A673 (cell line): ENCODE measurements around the gene CEP89.

ENCODE experiments used
- EZH2 ChIP-seq: fragments of 200-600 bp; sonication (generic); IDR thresholded peaks from 2 replicates; pipeline ENCODE4 v1.6.1; 2017; ENCODE audit warnings: borderline replicate concordance, low read depth, mild to moderate bottlenecking, mixed read lengths, antibody characterized with exemption, low read length; ENCODE audit not compliant: poor library complexity, severe bottlenecking
- TF ChIP-seq, protein P1 (sequence below): fragments of 300-800, 200-600 bp; sonication (generic); conservative IDR thresholded peaks from 2 replicates; pipeline ENCODE4 v1.5.1; 2017; ENCODE audit warnings: low read depth, mild to moderate bottlenecking, antibody characterized with exemption, low read length, moderate library complexity, mixed read lengths

DNA sequence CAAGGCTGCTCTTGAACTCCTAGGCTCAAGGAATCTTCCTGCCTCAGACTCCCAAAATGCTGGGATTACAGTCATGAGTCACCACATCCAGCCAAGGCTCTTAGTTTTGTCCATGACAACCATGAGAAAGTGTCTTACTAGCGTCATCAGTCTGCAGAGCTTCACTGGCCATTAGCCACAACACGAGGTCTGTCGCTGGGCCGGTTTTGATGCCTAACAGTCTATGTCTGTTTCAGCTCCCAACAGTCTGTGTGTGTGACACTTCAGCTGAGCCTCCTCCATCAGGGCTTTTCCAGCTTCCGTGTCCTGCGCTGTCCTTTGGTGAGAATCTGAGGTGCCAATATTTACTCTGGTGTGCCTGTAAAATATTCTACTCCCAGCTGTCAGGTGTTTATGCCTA is 47.6 kb downstream of the CEP89 start:
- TF ChIP-seq, protein P1, sequence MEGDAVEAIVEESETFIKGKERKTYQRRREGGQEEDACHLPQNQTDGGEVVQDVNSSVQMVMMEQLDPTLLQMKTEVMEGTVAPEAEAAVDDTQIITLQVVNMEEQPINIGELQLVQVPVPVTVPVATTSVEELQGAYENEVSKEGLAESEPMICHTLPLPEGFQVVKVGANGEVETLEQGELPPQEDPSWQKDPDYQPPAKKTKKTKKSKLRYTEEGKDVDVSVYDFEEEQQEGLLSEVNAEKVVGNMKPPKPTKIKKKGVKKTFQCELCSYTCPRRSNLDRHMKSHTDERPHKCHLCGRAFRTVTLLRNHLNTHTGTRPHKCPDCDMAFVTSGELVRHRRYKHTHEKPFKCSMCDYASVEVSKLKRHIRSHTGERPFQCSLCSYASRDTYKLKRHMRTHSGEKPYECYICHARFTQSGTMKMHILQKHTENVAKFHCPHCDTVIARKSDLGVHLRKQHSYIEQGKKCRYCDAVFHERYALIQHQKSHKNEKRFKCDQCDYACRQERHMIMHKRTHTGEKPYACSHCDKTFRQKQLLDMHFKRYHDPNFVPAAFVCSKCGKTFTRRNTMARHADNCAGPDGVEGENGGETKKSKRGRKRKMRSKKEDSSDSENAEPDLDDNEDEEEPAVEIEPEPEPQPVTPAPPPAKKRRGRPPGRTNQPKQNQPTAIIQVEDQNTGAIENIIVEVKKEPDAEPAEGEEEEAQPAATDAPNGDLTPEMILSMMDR = no peak
- TF ChIP-seq EZH2 = no peak
